K562 (cell line): ENCODE results near the gene WWP2. TPM values are rescaled to one million over a fixed set of nuclear protein-coding genes. Genes with fewer than 3 reads are reported as not detected.
"Not testable (repeated sequence)": the region's sequence is repeated elsewhere in the genome, so short reads cannot be mapped to it uniquely, and the experiment has no call there.

Experiments used
- ATAC-seq: fragments of 200-7000 bp; cut with Tn5 transposase; 3 replicates; pipeline ENCODE4 v1.9.1; 2020; ENCODE audit warnings: moderate library complexity
- BruUV-seq: library from RNA; stranded (reverse); fragments of 400-500 nt; replicated peaks from 2 replicates; lab custom pipeline; 2021; lab: Mats Ljungman, UMichigan
- CTCF ChIA-PET: fragments of 300-600 bp; formaldehyde crosslinking; extraction: SDS; loops from one replicate; lab custom pipeline; 2021; ENCODE audit warnings: low intra/inter-chr PET ratio; lab: Yijun Ruan, JAX
- POLR2A ChIA-PET: fragments of 300-600, 350-650 bp; sonication (Branson Sonifier 250); formaldehyde crosslinking; extraction: SDS; loops from one replicate; lab custom pipeline; 2021; ENCODE audit warnings: antibody characterized with exemption, inconsistent platforms; lab: Yijun Ruan, JAX
- DNase-seq, 4 experiments: peaks; one replicate each; pipeline versions ENCODE4 v3.0.0 to v3.0.0-alpha.2; 2011 to 2018; ENCODE audit warnings: low spot score in 3 of 4, mixed read lengths in 3 of 4; ENCODE audit errors: extremely low read depth in 1 of 4
- FAIRE-seq: peaks from 2 replicates; lab custom pipeline; 2011; peaks lifted over from hg19 to GRCh38; lab: Jason Lieb, UNC
- H2AFZ ChIP-seq: 2 replicates; pipeline ENCODE4 v1.6.0; 2011; ENCODE audit warnings: low read depth, low read length, control low read depth, inconsistent platforms
- H3K27ac ChIP-seq: fragments of 200-600 bp; 3 replicates; pipeline ENCODE4 v1.8.0; 2011; ENCODE audit warnings: low read depth, mild to moderate bottlenecking, control low read depth, inconsistent platforms, low read length, moderate library complexity, mixed read lengths; ENCODE audit errors: extremely low read depth
- H3K27me3 ChIP-seq, 2 experiments: fragments of 300-600 bp in 1 of 2; 2 replicates in 1 of 2; 3 replicates in 1 of 2; pipeline versions ENCODE4 v1.6.0 to v1.8.0; 2011; ENCODE audit warnings: inconsistent platforms in 2 of 2, low read length in 2 of 2, mild to moderate bottlenecking in 1 of 2, mixed read lengths in 1 of 2, moderate library complexity in 1 of 2; ENCODE audit not compliant: control insufficient read depth in 2 of 2, insufficient read depth in 2 of 2
- H3K36me3 ChIP-seq: fragments of 300-600 bp; 3 replicates; pipeline ENCODE4 v1.8.0; 2011; ENCODE audit warnings: mild to moderate bottlenecking, low read length, inconsistent platforms; ENCODE audit not compliant: control insufficient read depth, insufficient read depth
- H3K4me1 ChIP-seq, 2 experiments: fragments of 200-600 bp in 1 of 2; replicated peaks in 1 of 2; 2 replicates in 1 of 2; 3 replicates in 1 of 2; pipeline versions ENCODE4 v1.5.1 to v1.8.0; 2011; ENCODE audit warnings: inconsistent platforms in 2 of 2, low read length in 2 of 2, mild to moderate bottlenecking in 1 of 2, mixed read lengths in 1 of 2, moderate library complexity in 1 of 2; ENCODE audit not compliant: control insufficient read depth in 2 of 2, insufficient read depth in 2 of 2
- H3K4me2 ChIP-seq: 2 replicates; pipeline ENCODE4 v1.6.1; 2011; ENCODE audit warnings: low read length, control low read depth, inconsistent platforms, mixed read lengths; ENCODE audit not compliant: insufficient read depth
- H3K4me3 ChIP-seq: fragments of 200-600 bp; sonication (generic), shearing (Covaris generic); 2 replicates; pipeline ENCODE4 v1.5.1; 2016; ENCODE audit warnings: control low read depth, inconsistent platforms
- H3K79me2 ChIP-seq: fragments of 200-600 bp; 3 replicates; pipeline ENCODE4 v1.8.0; 2011; ENCODE audit warnings: low read length, inconsistent platforms; ENCODE audit not compliant: control insufficient read depth, insufficient read depth
- H3K9ac ChIP-seq, 2 experiments: 2 replicates each; pipeline versions ENCODE4 v1.6.0 to v1.6.1; 2011; ENCODE audit warnings: low read depth in 2 of 2, low read length in 2 of 2, control low read depth in 1 of 2, inconsistent platforms in 1 of 2, mild to moderate bottlenecking in 1 of 2, mixed read lengths in 1 of 2; ENCODE audit not compliant: insufficient read depth in 1 of 2
- H3K9me1 ChIP-seq: one replicate; pipeline ENCODE4 v1.6.0; 2011; ENCODE audit warnings: inconsistent platforms, mild to moderate bottlenecking, low read length, moderate library complexity; ENCODE audit not compliant: control insufficient read depth, insufficient read depth
- H3K9me3 ChIP-seq: replicated peaks from 2 replicates; pipeline ENCODE4 v1.5.1; 2011; ENCODE audit warnings: low read depth, low read length, inconsistent platforms; ENCODE audit not compliant: control insufficient read depth, insufficient read depth
- H4K20me1 ChIP-seq: replicated peaks from 2 replicates; pipeline ENCODE4 v1.6.1; 2011; ENCODE audit warnings: low read length, inconsistent platforms, mixed read lengths; ENCODE audit not compliant: control insufficient read depth, insufficient read depth
- WGBS: fragments of 100-300 bp; shearing (Covaris generic); methylation state at CpG from one replicate; pipeline ENCODE4 v1.1.6; 2016; ENCODE audit warnings: low coverage, mixed read lengths; ENCODE audit not compliant: insufficient coverage; ENCODE audit errors: missing lambda C conversion rate; 5-methylcytosine and 5-hydroxymethylcytosine counted together
- in situ Hi-C: fragments of 300-500 bp; cut with MboI; formaldehyde crosslinking; loops from 4 replicates; pipeline ENCODE4 v1.15.0; 2018; ENCODE audit warnings: inconsistent platforms, mixed read lengths
- intact Hi-C: fragments of 100-400 bp; cut with micrococcal nuclease; formaldehyde crosslinking; loops from 2 replicates; pipeline ENCODE4 v1.14.2; 2022
- polyA plus RNA-seq, 8 experiments: library from polyadenylated mRNA; depleted of rRNA in 4 of 8; stranded (reverse) in 5 of 8; unstranded in 3 of 8; fragments of >200 nt; fragmentation: Nextera tagmentation in 2 of 8; fragmentation: Illumina TruSeq in 1 of 8; extraction: Ambion mirVana in 2 of 8; extraction: Trizol in 1 of 8; gene quantifications; 2 replicates each; pipeline versions ENCODE4 v1.2.1 to v1.2.3, GENCODE V29; 2011 to 2014; ENCODE audit warnings: inconsistent platforms in 1 of 8, missing spikeins in 1 of 8
- total RNA-seq, 7 experiments: library from RNA; depleted of rRNA in 6 of 7; stranded (reverse); fragments of >200 nt in 6 of 7; fragmentation: Illumina TruSeq in 2 of 7; extraction: Trizol in 2 of 7; gene quantifications; 2 replicates each; pipeline versions ENCODE4 v1.2.1 to v1.2.3, GENCODE V29; 2011 to 2021; ENCODE audit warnings: low replicate concordance in 1 of 7

The WWP2 gene
- total and polyA plus RNA-seq, 9 of the 15 experiments (the other 6 are each of a cell fraction or from before 2014, with no cell fraction given): 1.9 to 34.4 (median 14.6) TPM

GRCh38 chr16:69964960-69965660 lies 203.0 kb downstream of the WWP2 start:
- H3K9ac ChIP-seq, CTCF ChIA-PET, POLR2A ChIA-PET, H3K9me1 ChIP-seq, H3K79me2 ChIP-seq, H4K20me1 ChIP-seq, BruUV-seq, H3K9me3 ChIP-seq, H3K27ac ChIP-seq, H3K4me3 ChIP-seq, H2AFZ ChIP-seq, H3K4me2 ChIP-seq, intact Hi-C loops, DNase-seq, H3K4me1 ChIP-seq, H3K36me3 ChIP-seq, ATAC-seq, FAIRE-seq, H3K27me3 ChIP-seq, in situ Hi-C loops: not testable (repeated sequence)
- WGBS: 72% methylated on average over 14 of the region's 68 CpGs

GRCh38 chr16:69965661-69966054 lies 203.5 kb downstream of the WWP2 start:
- DNase-seq, H3K36me3 ChIP-seq, ATAC-seq, in situ Hi-C loops, H3K4me2 ChIP-seq, H3K27me3 ChIP-seq, H3K9me1 ChIP-seq, H3K79me2 ChIP-seq, CTCF ChIA-PET, H3K9me3 ChIP-seq, H3K4me1 ChIP-seq, intact Hi-C loops, H3K9ac ChIP-seq, BruUV-seq, FAIRE-seq, H4K20me1 ChIP-seq, POLR2A ChIA-PET, H3K4me3 ChIP-seq, H3K27ac ChIP-seq, H2AFZ ChIP-seq: not testable (repeated sequence)
- 29% methylated on average over 4 of the region's 24 CpGs for WGBS

GRCh38 chr16:69967688-69968087 lies 205.6 kb downstream of the WWP2 start:
- H3K4me3 ChIP-seq, intact Hi-C loops, POLR2A ChIA-PET, DNase-seq, H3K27me3 ChIP-seq, FAIRE-seq, BruUV-seq, H3K4me2 ChIP-seq, H3K9ac ChIP-seq, H3K4me1 ChIP-seq, H3K9me3 ChIP-seq, H3K9me1 ChIP-seq, H2AFZ ChIP-seq, H3K27ac ChIP-seq, H3K79me2 ChIP-seq, H3K36me3 ChIP-seq, H4K20me1 ChIP-seq, ATAC-seq, in situ Hi-C loops, CTCF ChIA-PET: not testable (repeated sequence)
- no CpG with 5 or more reads among the region's 5 CpGs for WGBS

- CTCF ChIA-PET, DNase-seq, intact Hi-C loops, H3K27me3 ChIP-seq, H3K36me3 ChIP-seq, FAIRE-seq, H3K9me1 ChIP-seq, H3K9ac ChIP-seq, H3K79me2 ChIP-seq, BruUV-seq, H3K9me3 ChIP-seq, H3K4me2 ChIP-seq, H3K27ac ChIP-seq, H3K4me1 ChIP-seq, H2AFZ ChIP-seq, in situ Hi-C loops, POLR2A ChIA-PET, H4K20me1 ChIP-seq, H3K4me3 ChIP-seq: not testable (repeated sequence)
- WGBS: no CpG with 5 or more reads among the region's 10 CpGs
- peak; percentile 32; the same call in 2 of the 3 replicates for ATAC-seq
Measured at GRCh38 chr16:69968125-69968524, 206.0 kb downstream of the WWP2 start.
